NB4 (cell line): ENCODE data around the gene RNF150.

Source experiments
- CTCF ChIP-seq: IDR thresholded peaks from one replicate; pipeline ENCODE4 v1.5.1; 2012; ENCODE audit warnings: low read depth, low read length
- MAX ChIP-seq: IDR thresholded peaks from 2 replicates; pipeline ENCODE4 v1.6.1; 2011; ENCODE audit warnings: low read depth, low read length
- MYC ChIP-seq: IDR thresholded peaks from 2 replicates; pipeline ENCODE4 v1.6.1; 2011; ENCODE audit warnings: low read depth, low read length

- TF ChIP-seq CTCF (no peak), MYC (no peak), MAX (no peak)
These were observed 25.8 kb upstream of the RNF150 start for GRCh38 chr4:141159027-141159426.
